GM04503 (cell line): ENCODE measurements around the gene PPAT.
"Not testable (repeated sequence)": the region's sequence is repeated elsewhere in the genome, so short reads cannot be mapped to it uniquely, and the experiment has no call there.

Experiments used
- DNase-seq: peaks from one replicate; pipeline ENCODE4 v3.0.0-alpha.2; 2012; ENCODE audit warnings: low read depth

The PPAT gene

DNA sequence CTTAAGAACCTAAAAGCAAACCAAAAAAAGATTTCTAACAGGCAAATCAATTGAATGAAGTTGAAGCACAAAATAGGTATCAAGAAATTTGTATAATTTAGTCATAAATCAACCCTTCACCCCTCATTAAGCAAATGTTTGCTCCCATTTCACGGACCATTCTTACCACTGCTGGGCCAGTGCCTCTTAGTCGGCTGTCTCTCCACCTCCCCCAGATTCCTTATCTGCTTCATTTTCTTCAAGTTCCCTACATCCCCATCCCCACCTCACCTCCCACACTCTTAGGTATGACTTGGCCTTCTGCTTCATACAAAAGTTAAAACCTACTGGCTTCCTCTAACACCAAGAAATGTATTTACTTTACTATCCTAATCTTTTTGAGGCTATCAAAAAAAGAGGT, 60.0 kb downstream of the PPAT start:
- DNase-seq: no peak

DNA sequence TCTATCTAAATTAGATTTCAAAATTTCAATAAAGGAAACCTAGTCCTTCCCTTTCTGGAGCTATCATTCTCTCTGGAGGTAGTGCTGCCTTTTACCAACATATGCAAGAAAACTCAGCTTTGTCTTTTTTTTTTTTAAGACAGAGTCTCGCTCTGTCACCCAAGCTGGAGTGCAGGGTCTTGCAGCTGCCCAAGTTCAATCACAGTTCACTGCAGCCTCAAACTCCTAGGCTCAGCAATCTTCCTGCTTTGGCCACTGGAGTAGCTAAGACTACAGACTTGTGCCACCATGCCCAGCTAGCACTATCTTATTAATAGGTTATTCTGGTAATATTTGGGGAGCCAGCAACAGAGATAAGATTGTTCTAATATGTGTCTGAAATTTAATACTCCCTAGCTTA, 60.5 kb downstream of the PPAT start:
- DNase-seq: no peak

DNA sequence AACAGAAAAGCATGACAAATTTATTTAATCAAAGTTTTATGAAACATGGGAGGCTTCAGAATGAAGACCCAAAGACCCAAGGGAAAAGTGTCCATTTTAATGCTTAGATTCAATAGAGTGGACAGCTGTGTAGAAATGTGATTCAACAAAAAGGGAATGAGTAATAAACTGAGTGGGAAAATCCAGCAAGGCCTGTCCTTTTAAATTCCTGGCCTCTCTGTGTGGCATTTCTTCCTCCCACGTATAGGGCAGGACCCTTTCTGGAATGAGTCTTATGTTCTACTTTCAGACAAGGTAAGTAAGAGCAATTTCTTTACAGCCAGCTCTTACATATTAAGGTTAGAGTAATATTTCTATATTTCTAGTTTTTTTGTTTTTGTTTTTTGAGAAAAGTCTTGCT, 62.6 kb downstream of the PPAT start:
- no peak for DNase-seq

DNA sequence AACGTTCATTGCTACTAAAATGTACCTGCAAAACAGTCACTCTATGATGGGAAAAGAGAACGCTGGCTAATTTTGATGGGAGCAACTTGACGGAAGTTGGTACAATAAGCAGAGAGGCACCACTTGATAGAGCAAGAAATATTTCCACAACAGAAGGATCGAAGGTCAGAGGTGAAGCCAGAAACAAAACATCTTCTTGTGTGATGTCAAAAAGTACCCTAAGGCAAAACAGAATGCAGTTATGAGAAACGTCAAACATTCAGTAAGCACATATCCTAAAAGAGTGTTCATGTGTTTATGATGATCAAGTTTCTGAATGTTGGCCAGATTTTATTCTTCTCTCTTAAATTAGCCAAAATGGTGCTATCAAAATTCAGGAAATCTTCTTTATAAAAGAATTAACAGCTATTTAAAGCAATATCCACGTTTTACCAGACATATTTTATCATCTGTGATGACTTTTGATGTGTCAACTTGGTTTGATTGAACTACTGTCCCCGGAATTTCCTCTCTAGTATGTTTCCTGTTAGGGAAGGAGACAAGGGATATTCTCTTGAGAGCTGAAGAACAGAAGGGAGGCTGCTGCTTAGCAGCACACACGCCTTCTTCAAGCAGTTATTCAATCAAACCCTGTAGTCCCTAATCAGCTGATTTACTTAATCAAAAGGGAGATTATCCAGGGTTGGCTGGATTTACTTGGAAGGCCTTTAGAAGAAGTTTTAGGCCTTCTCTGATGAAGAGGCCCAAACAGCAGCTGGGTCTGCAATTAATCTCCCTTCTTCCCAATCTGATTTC, 63.8 kb downstream of the PPAT start:
- no peak for DNase-seq

DNA sequence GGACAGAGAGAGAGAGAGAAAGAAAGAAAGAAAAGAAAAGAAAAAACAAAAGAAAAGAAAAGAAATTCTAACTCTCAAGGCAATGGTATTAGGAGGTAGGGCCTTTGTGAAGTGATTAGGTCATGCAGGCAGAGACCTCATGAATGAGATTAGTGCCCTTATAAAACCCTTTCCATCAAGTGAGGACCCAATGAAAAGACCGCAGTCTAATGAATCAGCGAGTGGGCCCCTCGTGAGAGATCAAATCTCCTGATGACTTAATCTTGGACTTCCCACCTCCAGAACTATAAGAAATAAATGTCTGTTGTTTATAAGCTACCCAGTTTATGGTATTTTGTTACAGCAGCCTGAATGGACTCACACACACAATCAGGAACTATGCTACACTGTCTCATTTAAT, 65.0 kb downstream of the PPAT start:
- DNase-seq: no peak

DNA sequence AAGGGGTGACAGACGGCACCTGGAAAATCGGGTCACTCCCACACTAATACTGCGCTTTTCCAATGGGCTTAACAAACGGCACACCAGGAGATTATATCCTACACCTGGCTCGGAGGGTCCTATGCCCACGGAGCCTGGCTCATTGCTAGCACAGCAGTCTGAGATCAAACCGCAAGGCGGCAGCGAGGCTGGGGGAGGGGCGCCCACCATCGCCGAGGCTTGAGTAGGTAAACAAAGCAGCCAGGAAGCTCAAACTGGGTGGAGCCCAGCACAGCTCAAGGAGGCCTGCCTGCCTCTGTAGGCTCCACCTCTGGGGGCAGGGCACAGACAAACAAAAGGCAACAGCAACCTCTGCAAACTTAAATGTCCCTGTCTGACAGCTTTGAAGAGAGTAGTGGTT, 72.4 kb downstream of the PPAT start:
- not testable (repeated sequence) for DNase-seq

DNA sequence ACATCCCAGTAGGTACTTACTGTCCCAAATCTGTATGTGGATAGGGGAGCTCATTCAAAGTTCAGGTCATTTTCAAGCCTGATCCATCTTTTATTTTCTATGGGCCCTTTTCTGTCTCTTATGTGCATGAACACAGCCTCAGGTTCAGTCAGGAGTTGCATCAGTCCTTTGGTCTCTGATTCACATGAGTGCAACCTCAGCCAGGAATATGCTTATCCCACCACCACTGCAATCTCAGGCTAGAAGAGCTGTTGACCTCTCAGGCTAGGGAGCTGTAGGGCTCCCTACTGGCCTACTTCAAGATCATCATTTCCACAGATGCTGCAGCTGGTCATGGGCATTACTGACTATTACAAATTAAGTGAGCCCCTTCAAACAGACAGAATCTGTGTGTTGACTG, 75.3 kb downstream of the PPAT start:
- DNase-seq: no peak

DNA sequence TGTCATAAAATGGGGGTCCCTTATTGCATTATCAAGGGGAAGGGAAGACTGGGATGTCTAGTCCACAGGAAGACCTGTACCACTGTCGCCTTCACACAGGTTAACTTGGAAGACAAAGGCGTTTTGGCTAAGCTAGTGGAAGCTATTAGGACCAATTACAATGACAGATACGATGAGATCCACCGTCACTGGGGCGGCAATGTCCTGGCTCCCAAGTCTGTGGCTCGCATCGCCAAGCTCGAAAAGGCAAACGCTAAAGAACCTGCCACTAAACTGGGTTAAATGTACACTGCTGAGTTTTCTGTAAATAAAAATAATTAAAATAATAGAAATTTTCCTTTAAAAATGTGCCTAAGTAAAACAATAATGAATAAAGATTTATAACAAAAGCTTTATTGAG, 78.8 kb downstream of the PPAT start:
- DNase-seq: no peak

DNA sequence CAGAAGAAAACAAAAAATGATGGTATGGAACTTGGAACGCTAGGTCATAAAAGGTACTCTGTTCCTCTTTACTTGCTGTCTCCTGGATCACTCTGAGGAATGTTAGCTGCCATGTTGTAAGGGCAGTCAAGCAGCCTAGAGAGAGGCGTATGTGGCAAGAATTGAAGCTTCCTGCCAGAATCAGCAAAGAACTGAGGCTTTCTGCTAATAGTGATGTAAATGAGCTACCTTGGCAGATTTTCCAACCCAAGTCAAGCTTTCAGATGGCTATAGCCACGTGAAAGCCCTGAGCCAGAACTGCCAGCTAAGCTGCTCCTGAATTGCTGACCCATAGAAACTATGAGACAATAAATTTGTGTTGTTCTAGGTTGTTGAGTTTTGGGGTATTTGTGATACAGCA, 86.8 kb downstream of the PPAT start:
- no peak for DNase-seq

DNA sequence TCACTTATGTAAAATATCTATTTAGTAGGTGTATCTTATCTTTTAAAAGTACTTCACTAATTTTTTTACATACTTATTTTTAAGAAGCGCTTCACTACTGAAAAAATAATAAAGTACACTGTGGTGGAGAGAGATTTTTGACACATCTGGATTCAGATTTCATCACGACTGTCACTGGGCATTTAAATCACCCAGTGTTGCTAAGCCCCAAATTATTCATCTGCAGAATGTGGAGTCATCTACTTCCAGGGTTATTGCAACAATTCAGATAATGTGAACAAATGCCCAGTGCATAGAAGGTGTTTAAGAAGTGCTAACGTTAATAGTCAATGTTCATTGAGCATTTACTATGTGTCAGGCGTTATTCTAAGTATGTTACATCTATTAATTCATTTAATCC, 90.0 kb downstream of the PPAT start:
- DNase-seq: peak; percentile 4
